HEK293 (cell line): ENCODE data around the gene ST7.

ENCODE experiments used
- CTCF ChIP-seq: fragments of 450-650 bp; formaldehyde crosslinking; IDR thresholded peaks from 2 replicates; pipeline ENCODE4 v1.5.1; 2016; ENCODE audit warnings: missing biosample characterization, missing genetic modification characterization
- ZBTB44 ChIP-seq: fragments of 450-650 bp; IDR thresholded peaks from 2 replicates; pipeline ENCODE4 v1.5.1; 2018; ENCODE audit warnings: missing biosample characterization, mild to moderate bottlenecking, missing genetic modification characterization
- ZNF184 ChIP-seq: fragments of 450-650 bp; IDR thresholded peaks from 2 replicates; pipeline ENCODE4 v1.5.1; 2018; ENCODE audit warnings: missing biosample characterization, mild to moderate bottlenecking, missing genetic modification characterization
- ZNF24 ChIP-seq: fragments of 450-650 bp; formaldehyde crosslinking; IDR thresholded peaks from 2 replicates; pipeline ENCODE4 v1.5.1; 2016; ENCODE audit warnings: missing biosample characterization, missing genetic modification characterization
- ZNF37A ChIP-seq: fragments of 450-650 bp; IDR thresholded peaks from 2 replicates; pipeline ENCODE4 v1.5.1; 2018; ENCODE audit warnings: missing biosample characterization, missing genetic modification characterization
- ZSCAN23 ChIP-seq: fragments of 450-650 bp; formaldehyde crosslinking; IDR thresholded peaks from 2 replicates; pipeline ENCODE4 v1.5.1; 2016; ENCODE audit warnings: missing biosample characterization, missing genetic modification characterization
- TF ChIP-seq, protein P1 (sequence below): fragments of 450-650 bp; formaldehyde crosslinking; IDR thresholded peaks from 2 replicates; pipeline ENCODE4 v1.5.1; 2016; ENCODE audit warnings: missing biosample characterization, missing genetic modification characterization

DNA sequence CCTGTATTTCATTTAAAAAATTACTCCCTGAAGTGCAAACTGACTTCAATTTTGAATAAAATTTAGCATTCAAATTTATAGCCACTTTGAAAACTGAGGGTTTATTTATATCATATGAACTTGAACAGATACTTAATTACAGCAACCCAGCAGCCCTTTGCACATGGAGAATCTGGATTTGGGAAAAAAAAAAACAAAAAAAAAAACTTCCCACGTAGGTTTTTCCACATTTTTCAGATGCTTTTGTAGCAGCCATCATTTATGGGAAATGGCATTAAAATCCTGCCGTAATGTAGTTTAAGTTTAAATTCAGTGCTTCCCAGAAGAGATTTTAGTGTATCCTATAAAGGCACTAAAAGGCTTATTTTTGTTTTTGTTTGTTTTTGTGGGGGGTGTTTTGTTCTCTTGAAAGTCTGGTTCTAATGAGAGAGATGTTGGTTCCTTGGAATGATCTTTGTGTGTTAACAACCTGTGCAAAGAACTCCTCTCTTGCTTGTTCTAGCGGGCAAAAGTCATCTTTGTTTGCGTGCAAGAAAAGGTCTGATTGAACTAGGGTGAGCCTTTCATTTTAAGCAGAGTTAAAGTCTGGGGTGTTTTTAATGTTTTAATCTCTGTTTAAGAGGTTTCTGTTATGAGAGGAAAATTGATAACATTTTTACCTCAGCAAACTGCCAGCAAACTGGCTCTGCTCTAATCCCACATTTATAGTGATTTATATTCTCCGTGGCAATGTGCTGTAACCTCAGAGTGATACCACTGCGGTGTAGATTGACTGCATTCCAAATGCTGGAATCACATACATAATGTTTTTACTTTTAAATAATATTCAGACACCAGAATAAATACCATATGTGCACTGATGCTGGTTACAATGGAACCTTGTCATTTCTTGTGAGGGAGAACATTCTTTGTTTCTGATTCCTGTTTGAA lies 264.1 kb downstream of the ST7 start:
- no peak for TF ChIP-seq CTCF (tag by site-specific recombination)
- TF ChIP-seq, protein P1, sequence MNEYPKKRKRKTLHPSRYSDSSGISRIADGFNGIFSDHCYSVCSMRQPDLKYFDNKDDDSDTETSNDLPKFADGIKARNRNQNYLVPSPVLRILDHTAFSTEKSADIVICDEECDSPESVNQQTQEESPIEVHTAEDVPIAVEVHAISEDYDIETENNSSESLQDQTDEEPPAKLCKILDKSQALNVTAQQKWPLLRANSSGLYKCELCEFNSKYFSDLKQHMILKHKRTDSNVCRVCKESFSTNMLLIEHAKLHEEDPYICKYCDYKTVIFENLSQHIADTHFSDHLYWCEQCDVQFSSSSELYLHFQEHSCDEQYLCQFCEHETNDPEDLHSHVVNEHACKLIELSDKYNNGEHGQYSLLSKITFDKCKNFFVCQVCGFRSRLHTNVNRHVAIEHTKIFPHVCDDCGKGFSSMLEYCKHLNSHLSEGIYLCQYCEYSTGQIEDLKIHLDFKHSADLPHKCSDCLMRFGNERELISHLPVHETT (tag by site-specific recombination): no peak
- TF ChIP-seq ZNF184 (tag by site-specific recombination): no peak
- no peak for TF ChIP-seq ZSCAN23 (tag by site-specific recombination)
- TF ChIP-seq ZNF24: no peak
- TF ChIP-seq ZNF37A (tag by site-specific recombination): no peak
- TF ChIP-seq ZBTB44 (tag by site-specific recombination): no peak
